ENCODE measurements around the gene UCK1.
"Not testable (repeated sequence)": the region's sequence is repeated elsewhere in the genome, so short reads cannot be mapped to it uniquely, and the experiment has no call there.

The UCK1 gene

DNA sequence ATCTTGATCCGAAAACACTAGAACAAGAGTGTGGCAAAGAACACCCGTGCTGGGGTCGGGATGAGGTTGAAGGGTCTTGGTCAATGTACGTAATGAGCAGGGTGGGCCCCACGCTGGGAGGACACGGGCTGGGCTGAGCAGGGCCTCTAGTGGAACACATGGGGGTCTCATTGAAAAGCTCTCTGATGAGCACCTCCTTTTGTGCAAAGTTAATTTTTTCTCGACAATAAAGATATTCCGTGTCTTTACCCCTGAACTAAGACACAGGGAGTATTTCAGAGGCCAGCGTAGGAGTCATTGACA is 8.0 kb downstream of the UCK1 start:
- DNase-seq: no peak

DNA sequence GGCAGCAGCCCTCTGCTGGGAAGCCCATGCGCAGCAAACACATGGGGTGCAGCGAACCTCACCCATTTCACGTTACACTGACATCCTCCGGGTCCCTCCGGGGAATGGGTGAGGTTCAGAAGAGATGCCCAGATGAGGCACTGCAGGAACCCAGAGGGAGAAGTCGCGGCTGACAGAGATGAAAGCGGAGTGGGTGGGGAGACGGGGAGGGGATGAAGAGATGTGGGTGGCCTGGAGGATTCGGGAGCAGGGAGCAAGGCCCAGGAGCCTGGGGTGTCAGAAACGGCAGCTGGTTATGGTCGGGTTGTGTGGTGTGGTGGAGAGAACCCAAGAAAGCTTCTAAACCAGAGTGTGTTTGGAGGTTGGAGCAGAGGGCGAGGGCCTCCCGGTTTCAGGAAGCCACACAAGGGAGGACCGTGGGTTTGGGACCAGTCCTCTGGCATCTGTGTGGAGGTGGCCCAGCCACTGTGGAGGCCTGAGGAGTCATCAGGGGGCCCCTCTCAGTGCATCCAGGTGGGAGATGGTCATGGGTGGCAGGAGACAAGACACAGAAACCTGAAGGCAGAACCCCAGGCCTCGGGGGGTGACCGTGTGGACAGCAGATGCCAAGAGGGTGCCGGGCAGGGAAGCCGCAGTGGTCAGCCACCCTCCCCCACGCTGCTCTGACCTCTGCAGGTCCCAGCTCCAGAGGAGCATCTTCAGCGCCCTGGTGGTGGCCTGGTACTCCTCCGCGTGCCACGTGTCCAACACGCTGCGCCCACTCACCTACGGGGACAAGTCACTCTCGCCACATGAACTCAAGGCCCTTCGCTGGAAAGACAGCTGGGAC is 8.6 kb downstream of the UCK1 start:
- no peak for DNase-seq

DNA sequence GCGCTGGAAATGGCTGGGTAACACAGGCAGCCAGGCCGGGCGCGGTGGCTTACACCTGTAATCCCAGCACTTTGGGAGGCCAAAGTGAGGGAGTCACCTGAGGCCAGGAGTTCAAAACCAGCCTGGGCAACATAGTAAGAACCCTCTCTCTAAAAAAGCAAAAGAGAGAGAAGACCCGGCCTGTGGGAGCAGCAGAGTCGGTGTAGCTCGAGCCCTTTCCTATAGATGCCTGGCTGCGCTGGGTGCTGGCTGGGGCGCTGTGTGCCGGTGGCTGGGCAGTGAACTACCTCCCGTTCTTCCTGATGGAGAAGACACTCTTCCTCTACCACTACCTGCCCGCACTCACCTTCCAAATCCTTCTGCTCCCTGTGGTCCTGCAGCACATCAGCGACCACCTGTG is 9.2 kb downstream of the UCK1 start:
- DNase-seq: no peak

DNA sequence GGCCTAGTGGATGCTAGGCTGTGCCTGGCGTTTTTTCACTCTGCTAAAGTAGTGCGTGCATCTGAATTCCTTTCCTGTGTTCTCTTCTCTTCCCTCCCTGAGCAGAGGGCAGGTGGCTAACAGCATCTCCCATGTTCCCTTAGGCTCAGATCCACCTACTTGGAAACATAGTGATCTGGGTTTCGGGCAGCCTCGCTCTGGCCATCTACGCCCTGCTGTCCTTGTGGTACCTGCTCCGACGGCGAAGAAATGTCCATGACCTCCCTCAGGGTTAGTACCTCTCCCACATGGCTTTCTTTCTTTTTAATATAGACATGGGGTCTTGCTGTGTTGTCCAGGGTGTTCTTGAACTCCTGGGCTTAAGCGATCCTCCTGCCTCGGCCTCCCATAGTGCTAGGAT is 9.9 kb downstream of the UCK1 start:
- DNase-seq: no peak

DNA sequence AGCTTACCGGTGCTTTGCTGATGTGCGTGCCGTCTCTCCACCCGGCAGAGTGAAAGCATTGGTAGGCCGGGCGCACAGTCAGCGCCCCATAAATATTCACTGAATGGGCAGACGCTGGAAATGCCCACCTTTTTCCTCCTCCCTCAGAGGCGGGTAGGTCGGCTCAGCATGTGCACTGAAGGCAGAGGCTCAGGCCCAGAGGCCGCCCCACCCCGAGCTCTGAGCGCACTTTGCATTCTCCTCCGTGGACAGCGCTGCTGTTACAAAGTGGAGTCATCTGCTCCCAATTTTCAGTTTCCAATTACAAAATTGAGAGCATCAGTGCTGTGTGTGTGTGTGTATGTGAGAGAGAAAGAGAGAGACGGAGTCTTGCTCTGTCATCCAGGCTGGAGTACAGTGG is 10.6 kb downstream of the UCK1 start:
- no peak for DNase-seq

DNA sequence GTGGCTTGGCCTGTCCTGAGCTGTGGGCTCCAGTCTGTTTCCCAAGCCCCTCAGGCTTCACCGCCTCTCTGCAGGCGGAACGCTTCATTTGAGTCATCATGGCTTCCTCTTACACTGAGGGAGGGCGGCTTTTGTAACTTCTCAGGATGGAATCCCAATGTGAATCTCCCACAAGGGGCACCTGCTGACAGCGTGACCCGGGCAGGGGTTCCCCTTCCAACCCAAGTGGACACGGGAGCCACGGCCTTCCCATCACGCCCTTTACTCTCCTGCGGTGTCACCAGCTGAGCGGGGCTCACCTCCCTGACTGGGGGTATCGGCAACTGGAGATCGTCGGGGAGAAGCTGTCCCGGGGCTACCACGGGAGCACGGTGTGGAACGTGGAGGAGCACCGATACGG is 12.5 kb downstream of the UCK1 start:
- DNase-seq: no peak

DNA sequence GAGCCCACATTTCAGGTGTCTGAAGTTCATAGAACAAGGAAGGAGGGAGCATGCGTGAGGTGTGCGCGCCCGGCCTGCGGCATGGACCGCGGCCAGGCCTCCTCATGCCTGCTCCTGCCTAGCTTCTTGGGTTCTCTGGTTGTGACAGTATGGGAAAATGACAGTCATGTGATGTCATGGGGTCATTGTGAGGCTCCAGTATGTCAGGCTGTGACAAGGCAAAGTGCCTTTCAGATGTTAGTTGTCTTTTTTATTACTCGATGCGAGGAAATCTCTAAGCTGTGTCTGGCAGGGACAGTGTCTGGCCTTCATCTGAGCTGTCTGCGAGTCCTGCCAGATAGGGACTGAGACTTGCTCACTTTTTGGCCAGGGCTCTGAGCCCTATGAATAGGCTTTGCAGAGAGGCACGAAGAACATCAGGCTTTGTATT is 13.3 kb downstream of the UCK1 start:
- DNase-seq: no peak

DNA sequence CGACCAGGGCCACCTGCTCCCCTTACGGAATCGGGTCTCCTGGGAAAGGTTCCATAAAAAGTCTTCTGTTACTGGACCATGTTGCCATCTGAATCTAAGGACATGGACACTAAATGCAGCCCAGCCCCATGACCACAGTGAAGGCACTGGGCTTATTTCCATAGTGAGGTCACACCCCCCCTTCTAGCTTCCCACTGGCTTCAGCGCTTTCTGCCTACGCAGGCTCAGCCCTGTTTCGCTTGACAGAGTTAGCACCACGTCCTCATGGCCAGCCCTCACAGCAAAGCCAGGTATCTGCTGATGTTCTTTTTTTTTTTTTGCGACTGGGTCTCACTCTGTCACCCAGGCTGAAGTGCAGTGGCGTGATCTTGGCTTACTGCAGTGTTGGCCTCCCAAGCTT is 14.1 kb downstream of the UCK1 start:
- no peak for DNase-seq

DNA sequence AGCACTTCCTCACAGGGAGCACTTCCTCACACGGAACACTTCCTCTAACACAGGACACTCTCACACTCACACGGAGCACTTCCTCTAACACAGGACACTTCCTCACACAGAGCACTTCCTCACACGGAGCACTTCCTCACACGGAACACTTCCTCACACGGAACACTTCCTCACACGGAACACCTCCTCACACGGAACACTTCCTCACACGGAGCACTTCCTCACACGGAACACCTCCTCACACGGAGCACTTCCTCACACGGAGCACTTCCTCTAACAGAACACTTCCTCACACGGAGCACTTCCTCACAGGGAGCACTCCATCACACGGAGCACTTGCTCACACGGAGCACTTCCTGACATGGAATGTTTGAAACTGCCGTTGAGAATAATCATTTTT is 15.0 kb downstream of the UCK1 start:
- no peak for DNase-seq

DNA sequence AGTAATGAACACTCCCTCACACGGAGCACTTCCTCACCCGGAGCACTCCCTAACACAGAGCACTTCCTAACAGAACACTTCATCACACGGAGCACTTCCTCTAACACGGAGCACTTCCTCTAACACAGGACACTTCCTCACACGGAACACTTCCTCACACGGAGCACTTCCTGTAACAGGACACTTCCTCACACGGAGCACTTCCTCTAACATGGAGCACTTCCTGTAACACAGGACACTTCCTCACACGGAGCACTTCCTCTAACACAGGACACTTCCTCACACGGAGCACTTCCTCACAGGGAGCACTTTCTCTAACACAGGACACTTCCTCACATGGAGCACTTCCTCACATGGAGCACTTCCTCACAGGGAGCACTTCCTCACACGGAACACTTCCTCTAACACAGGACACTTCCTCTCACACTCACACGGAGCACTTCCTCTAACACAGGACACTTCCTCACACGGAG is 15.5 kb downstream of the UCK1 start:
- not testable (repeated sequence) for DNase-seq

DNA sequence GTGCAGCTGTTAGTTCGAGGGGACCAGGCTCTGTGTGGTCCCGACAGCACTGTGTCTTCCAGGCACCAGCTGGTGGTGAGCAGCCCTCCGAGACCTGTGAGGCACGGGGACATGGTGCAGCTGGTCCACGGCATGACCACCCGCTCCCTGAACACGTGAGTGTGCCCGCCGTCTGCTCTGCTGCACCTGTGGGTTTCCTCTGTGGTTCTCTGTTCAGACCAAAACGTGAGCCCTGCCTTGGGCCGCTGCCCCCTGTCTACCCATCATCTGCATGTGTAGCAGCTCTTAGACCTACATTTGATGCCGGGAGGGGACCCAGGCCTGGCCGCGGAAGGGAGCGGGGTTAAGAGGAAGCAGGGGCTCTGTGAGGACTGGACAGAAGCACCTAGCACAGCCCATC is 17.9 kb downstream of the UCK1 start:
- no peak for DNase-seq

DNA sequence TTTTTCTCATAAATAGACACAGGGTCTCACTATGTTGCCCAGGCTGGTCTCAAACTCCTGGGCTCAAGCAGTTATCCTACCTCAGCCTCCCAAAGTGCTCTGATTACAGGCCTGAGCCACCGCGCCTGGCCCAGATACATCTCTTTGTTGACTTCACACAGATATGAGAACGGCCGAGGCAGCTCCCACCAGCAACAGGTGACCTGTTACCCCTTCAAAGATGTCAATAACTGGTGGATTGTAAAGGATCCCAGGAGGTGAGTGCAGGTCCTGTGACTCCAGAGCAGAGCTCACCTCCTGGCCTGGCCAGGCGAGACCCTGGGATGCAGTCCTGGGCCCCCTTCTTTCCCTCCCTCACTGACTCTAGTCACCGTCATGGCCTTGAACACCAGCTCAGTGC is 19.2 kb downstream of the UCK1 start:
- DNase-seq: no peak

DNA sequence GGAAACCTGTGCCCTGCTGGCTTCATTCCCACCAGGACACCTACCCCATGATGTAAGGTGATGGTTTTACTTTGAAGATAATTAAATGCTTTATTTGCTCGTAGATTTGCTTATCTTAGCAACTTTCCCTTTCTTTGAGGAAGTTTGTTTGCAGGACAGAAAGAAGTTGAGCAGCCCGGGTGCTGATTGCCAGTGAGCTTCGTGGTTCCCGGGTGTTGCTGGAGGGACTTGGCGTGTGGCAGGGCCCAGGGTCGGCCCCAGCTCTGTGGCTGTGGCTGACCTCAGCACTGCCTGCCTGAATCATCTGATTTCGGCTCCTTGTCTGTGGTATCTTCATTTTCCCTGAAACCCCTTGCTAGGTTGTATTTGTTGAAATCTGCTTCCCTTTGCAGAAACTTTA is 19.6 kb downstream of the UCK1 start:
- no peak for DNase-seq

DNA sequence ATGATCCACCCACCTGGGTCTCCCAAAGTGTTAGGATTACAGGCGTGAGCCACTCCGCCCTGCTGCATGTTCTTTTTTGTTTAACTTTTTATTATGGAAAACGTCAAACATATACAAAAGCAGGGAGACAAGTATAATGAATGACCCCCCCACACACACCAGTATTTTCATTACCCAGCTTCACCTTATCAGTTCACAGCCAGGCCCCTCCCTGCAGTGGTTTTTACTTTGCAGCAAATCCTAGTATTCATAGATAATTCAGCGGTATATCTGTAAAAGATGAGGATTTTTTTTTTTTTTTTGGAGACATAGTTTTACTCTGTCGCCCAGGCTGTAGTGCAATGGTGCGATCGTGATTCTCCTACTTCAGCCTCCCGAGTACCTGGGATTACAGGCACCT is 26.1 kb downstream of the UCK1 start:
- no peak for DNase-seq

DNA sequence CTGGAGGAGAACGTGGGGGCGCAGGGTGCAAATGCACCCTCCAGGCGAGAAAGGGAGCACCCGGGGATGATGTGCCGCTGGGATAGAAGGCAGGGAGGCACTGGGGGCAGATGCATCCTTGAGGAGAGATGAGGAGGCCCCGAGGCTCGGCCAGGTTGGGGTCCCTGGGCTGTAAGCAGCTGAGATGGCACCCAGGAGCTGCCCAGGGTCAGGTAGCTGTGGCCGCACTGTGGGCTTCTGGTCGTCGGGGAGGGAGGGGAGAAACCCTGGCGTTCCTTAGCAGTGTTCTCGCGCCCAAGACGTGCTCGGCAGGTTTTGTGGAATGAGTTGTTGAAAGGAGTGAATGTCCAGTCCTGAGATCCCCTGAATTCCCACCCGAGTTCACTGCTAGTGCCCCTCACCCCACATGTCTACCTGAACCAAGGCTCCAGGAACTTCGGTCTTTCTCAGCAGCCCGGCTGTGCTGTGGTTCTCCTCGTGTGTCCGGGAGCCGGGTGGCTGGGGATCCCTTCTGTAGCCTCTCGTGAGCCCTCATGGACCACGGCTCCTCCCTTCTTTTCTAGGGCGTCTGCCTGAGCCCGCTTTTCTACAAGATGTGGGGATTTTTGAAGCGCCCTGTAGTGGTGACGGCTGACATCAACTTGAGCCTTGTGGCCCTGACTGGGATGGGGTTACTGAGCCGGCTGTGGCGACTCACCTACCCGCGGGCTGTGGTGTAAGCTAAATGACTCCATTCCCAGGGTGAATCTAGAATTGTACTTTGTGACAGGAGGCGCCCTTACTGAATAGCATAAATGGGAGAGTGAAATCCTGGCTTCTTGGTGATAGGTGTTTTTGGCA is 27.2 kb downstream of the UCK1 start:
- DNase-seq: peak in 1 of 4 experiments; percentile 21

DNA sequence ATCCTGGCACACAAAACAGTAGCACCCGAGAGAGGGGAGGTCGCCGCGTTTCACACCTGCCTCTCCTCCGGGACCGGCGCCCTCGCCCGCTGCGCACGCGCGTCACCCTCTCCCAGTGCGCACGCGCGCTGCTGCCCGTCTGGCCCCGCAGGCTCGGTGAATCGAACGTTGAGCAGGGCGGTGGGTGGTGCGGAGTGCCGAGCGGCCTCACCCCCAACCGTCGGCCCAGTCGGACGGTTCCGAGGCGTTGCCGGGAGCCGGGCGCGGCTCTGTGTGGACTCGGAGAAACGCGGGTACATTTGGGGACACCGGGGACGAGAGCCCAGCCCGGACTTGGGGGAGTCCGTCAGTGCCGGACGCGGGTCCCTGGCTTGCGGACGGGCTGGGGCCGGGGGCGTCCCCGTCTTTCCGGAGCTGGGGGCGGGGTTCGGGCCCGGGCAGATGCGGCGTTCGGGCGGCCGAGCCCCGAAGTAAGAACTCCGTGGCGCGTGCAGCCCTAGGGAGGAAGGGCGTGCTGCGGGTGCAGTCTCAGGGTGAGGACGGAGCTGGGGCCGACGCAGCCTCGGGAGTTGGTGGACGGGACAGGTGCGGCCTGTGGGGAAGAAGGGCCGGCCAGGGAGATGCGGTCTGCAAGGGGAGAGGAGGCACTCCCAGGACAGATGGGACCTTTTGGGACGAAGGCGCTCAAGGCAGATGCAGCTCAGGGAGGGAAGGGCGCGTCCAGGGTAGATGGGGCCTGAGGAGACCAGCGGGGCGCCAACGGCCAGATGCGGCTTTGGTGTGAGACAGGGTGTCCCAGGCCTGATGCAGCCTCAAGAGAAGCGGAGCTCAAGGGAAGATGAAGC is 28.1 kb downstream of the UCK1 start, which contains the start of gene POMT1:
Gene POMT1 (plus strand): TSS at position 138 of the 845 bp plus-strand sequence. CDS start 1,301 bp downstream, outside the sequence.
- DNase-seq: peak; percentile 72 to 82 (median 78)

DNA sequence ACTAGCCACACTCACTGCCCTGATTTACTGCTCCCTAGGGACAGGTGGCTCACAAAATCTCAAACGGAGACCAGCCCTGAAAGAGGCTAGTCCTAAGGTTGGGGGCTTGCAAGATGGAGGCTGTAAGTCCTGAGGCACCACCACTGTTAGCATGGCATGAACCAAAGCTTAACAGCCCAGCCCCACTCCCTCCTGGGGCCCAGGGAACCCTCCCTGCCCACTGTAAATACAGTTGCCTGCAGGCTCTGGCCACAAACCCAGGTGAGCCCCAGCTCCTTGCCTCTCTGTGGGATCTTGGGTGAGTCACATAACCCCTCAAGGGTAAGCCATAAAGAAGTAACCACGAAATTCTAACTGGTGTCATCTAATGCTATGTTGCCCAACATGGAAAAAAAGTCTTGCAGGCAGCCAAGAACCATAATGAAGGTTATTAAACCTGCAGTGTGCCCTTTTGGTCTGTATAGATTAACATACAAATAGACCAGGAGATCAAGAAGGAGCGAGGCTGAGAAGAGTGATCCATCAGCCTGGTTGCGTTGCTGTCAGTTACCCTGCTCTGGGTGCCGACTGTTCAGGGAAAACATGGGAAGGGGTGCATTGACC is 30.0 kb downstream of the UCK1 start:
- DNase-seq: peak in 1 of 4 experiments; percentile 20

DNA sequence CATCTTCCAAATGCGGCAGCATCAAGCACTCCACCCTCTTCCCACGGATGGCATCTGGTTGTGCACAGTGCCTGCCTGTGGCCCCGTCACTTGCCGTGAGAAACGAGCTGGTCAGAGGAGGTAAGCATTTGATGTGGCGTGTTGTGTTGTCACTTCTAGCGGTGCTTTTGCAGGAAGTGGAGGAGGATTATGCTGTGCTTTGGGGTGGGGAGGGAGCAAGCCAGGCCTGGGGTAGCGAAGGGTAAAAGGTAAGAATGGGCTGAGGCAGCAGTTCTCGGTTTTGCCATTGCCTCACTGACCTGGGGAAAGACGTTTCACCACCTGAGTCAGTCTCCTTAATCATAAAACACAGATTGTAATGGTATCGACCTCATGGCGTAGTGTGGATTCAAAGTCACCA is 30.7 kb downstream of the UCK1 start:
- DNase-seq: peak in 3 of 4 experiments; percentile 11 to 39 (median 23)

DNA sequence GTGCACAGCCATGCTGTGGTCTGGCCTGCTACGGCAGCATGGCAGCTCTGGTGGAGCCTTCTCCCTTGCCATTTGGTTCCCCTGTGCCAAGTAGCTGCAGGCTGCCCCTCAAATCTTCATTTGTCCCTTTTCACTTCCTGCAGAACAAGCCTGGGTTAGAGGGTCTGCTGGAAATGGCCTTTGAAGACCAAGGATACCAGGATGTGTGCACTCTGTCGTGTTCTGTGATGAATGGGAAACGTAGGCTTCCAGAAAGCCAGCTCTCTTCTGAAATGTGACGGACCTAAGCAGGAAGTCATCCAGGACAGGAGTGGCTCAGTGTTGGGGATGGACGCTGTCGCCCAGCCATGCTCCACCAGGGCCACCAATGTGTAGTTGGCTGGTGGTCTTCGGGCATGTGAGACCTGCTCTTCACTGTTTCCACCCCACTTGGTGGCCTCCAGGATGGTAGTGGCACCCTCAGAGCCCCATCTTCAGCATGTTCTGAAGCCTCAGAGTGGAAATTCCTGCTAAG is 31.8 kb downstream of the UCK1 start:
- DNase-seq: no peak

DNA sequence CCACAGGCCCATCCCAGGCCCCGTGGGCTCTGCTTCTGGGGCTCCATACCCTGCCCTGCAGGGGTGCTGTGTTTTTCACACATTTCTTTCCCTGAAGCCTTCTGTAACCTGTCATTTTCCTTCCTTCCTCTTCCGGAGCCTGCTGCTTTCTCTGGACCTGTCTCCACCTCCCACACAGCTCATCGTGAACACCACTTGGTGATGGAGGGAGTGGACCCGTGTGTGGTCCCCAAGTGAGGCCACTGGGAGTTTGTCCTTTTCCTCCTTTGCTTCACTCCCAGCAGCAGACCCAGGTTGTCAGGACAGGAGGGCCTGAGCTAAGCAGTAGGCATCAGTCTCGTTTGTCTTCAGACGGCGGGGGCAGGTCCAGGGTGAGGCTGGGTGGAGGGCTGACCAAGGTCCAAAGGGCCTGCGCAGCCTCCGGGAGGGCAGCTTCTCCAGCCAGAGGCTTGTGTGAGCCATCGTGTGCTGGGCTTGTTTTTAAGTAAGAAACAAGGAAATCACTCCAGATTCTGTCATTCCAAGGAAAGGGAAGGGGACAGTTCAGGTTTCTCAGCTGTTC is 34.1 kb downstream of the UCK1 start:
- DNase-seq: no peak

DNA sequence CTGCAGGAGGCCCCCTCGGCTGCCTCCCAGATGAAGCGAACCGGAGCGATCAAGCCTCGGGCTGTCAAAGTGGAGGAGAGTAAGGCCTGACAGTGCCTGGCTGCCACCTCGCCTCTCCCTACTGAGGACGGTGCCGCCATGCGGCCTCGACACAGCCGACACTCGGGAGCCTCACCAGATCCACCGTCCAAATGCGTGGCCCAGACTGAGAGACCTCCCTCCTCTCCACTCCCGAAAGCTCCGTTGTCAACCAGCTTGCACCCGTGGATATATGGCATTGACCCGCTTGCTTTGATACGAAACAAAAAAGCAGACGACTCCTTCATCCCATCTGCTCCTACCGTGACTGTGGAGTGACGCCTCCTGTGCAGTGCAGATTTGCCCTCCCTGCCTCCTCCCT is 35.3 kb downstream of the UCK1 start:
- no peak for DNase-seq

DNA sequence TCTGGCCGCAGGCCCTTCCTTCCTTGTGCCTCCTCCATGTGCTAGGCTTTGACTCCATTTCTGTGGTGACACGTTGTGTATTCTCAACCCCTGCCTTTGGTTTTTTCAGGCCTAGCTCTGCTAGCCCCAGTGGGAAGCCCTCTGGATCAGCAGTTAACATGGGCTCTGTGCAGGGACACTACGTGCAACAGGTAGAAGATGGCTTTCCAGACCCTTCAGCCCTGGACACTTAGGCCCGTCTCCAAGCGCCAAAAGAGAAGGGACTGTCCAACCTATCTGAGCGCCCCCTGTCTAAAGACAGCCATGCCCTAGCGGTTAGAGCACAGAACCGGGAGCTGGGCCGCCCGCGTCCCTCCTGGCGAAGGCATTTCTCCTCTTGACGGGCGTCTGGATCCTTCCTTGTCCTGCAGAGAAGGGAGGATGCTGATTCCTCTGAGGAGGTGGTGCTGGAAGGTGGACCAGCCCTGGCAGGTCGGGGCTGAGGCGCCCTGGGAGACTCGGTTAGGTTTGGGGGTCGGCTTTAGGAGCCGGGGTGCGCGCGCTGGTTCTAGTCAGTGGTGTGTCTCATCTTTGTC is 36.7 kb downstream of the UCK1 start:
- no peak for DNase-seq

Data from activated naive CD4-positive, alpha-beta T cell (primary cell).